HG02610 (cell line): Measurements from ENCODE around the gene KIF26B.
"Not testable (repeated sequence)": the region's sequence is repeated elsewhere in the genome, so short reads cannot be mapped to it uniquely, and the experiment has no call there.

Experiments used
- ATAC-seq: cut with Tn5 transposase; IDR thresholded peaks from one replicate; pipeline ENCODE4 v1.9.1; 2021; ENCODE audit warnings: mild to moderate bottlenecking, moderate library complexity; ENCODE audit not compliant: unreplicated experiment

KIF26B gene

GRCh38 chr1:245345191-245345884 lies 190.6 kb downstream of the KIF26B start:
- ATAC-seq: no peak

DNA sequence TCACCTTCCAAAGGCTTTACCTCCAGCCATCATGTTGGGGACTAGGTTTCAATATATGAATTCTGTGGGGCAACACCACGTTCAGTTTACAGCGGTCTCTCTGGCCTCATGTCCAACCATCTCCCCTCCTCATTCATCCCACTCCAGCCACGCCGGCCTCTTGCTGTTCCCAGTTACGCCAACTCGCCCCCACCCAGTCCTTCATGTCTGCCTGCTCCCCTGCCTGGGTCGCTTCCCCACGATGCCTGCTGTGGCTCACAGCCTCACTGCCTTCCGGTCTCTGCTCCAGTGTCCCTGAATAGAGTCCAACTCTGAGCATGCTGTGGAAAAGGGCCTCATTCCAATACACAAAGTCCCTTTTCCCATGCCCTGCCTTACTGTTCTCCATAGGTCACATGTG lies 193.8 kb downstream of the KIF26B start:
- ATAC-seq: no peak

- no peak for ATAC-seq
Measured at GRCh38 chr1:245353411-245353810, 198.6 kb downstream of the KIF26B start.

DNA sequence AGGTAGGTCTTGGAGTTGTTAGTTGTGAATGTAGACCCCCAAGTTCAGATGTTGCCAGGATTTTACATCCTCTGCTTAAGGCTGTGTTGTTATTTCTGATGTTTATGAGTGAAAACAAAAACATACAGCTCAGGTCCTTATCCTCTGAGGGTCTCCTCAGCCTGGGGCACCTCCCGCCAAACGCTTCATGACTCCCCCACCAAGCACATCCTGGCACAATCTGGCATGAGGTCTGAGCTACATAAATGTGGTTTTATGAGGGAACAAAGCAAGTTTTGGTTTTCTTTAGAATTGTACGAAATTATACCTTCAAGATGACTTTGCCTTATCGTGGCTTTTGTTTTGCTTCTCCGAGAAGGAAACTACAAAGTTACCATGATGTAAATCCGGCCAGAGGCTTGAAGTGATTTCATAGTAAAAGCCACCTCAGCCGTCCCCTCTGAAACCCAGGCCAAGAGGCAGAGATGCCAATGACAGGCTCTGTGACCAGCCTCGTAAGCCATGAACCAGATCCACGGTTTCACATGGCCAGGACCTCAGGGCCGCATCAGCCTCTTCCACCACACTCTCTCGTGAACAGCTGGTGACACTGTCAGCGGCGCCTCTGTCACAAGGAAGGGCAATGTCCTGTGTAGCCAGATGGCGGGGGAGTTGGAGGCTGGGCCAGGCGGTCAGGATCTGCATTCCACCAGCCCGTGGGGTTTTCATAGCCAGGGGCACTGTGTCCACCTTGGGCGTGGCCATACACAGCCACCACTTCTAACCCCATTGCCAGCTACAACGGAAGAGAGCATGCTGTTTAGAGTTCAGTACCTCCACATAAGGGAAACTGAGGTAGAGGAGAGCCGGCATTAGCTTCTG lies 199.4 kb downstream of the KIF26B start:
- no peak for ATAC-seq

GRCh38 chr1:245355851-245356630 lies 201.3 kb downstream of the KIF26B start:
- not testable (repeated sequence) for ATAC-seq

DNA sequence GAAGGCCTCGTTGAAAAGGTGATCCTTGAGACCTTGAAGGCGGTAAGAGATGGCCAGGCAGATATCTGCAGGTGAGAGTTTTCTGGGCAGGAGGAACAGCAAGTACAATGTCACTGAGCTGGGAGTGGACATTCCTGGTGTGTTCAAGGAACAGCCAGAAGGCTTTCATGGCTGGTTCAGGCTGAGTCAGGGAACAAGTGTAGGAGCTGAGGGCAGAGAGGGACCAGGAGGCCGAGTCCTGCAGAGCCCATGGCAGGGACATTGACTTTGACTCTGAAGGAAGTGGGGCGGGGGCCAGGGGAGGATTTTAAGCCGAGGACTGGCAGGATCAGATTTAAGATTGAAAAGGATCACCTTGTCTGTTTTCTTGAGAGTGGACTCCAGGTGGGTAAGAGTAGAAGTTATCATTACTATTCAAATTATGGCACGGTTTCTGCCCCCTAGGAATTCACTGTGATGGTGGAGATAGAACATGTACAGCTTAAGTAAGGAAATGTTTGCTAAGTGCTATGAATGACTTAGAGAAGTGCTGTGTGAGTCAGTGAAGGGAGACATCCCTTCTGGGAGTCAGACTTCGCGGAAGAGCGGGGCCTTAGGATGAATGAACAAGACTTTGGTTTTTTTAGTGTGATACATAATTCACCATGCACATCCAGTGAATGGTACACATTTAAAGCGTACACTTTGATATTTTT lies 202.3 kb downstream of the KIF26B start:
- no peak for ATAC-seq

- ATAC-seq: not testable (repeated sequence)
Measured at GRCh38 chr1:245359101-245359680, 204.4 kb downstream of the KIF26B start.

- no peak for ATAC-seq
Measured at GRCh38 chr1:245361065-245361464, 206.3 kb downstream of the KIF26B start.

GRCh38 chr1:245361951-245362350 lies 207.2 kb downstream of the KIF26B start:
- ATAC-seq: no peak

GRCh38 chr1:245363461-245364200 lies 208.8 kb downstream of the KIF26B start:
- no peak for ATAC-seq

DNA sequence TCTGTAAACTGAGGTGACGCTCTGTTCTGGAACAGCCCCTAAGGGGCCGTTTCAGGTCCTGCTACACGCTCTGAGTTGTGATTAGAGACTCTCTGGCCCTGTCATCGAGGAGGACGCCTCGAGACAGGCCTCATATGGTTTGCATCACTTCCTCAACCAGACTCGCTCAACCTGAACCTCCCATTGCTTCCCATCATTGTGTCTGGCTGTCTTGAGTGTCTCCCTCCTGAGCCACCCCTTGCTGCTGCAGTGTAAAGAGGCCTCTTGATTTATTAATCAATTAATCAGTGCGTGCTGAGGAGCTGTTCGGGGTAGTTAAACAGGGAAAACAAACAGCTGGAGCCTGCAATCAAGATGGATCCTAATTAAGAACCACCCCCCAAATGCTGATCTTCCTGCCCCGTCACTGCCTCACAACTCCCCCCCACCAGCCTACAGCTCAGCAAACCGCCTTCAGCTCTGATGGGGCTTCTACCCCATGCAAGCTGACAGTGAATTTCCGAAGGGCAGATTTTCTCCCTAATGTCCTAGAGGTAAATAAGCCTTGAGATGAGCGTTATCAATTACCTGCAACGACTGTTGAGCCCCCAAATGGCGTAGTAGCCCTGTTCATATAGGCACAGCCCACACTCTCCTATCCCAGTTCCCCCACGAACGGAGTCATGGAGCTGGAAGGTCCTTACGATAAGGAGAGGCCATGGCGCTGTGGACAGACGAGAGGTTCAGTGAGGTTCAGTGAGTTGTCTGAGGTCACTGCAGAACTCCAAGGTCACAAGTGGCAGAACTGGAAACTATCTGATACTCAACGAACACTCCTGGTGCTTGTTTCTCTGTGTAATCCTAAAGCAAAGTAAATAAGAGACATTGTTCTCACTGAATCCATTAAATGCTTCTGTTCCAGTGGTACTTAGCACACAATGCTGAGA lies 210.6 kb downstream of the KIF26B start:
- ATAC-seq: no peak

GRCh38 chr1:245366886-245367285 lies 212.1 kb downstream of the KIF26B start:
- no peak for ATAC-seq

DNA sequence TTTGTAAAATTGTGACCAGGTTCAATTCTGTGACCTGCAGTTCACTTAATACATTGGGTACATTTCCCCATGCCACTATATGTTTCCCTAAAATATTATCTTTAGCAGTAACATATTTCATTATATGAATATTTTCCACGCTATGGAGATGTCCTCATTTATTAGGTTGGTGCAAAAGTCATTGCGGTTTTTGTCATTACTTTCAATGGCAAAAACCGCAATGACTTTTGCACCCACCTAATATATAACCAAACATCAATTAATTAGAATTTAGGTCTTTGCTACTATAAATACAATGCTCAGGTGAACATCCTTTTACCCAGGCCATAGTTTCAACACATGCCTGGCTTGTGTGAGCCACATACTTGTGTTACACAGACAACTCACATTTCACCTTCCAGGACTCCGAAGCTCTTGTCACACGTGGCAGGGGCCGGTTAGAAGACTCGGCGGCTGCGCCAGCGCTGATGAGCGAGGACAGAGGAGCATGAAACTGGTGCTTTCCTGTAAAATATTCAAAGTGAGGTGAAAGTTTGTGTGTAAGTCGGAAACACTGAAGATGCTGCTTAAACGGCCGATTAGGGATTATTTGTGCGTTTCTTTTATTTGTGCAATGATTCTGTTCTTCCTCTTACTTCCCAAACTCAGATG lies 215.5 kb downstream of the KIF26B start:
- no peak for ATAC-seq

DNA sequence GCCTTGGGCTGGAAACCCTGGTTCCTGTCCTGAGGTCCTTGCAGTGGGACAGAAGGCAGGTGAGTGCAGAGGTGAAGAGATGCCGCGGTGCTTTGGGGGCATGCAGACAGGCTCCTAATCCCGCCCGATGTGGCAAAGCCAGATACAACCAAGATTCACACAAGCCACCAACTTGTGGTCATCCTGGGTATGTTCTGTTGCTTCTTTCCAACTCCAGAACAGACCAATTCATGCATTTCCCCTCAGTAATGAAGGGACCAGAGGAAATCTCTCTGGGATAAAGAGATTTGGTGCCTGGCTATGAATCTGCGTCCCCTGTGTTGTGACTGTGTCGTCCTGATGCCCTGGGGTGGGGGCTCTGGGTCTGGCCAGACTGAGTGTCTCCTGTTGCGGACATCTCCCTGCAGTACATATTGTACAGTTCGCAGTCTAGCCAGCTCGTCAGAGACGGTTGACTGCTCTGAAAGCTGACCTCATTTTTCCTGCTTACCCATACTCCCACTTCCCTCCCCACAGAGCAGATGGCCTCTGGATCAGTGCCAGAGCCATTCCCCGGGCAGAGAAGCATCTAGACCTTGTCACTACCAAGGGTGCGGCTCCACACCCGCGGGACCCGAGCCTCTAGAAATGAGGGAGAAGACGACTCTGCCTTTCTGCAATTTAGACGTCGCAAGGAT lies 216.3 kb downstream of the KIF26B start:
- no peak for ATAC-seq

GRCh38 chr1:245373131-245373530 lies 218.3 kb downstream of the KIF26B start:
- no peak for ATAC-seq

DNA sequence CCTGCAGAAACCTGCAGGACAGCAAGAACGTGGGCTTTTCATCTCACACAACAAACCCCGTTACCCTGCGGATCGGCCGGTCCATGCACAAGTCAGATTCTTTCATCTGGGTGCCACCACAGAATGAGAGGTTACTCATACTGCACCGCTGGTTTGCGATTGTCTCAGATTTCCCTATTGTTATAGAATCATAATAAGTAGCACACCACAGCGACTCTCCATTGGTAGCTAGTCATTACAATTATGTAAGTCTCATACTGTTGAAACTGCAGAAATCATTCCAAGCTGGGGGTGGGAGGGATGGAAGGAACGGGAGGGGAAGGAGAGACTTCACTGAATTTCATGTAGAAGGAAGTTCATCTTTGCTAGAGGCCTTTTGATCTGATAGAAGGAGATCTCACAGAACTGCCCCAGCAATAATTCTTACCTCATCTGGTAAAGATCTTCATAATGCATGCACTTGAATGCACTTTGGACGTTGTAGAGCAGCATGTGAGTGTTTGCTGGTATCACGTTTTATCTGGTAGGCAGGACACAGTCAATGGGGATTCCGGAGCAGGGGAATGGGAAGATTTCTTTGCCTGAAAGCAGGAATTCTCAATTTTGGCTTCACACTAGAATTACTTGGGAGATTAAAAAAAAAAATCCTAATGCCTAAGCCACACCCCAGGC lies 221.1 kb downstream of the KIF26B start:
- ATAC-seq: no peak

- ATAC-seq: no peak
Measured at GRCh38 chr1:245377854-245378253, 223.1 kb downstream of the KIF26B start.
